Suprapubic skin (tissue), 4 donors: ENCODE data around the gene BMERB1.

Experiments used
- EP300 ChIP-seq: sonication (generic); formaldehyde crosslinking; IDR thresholded peaks from one replicate; pipeline ENCODE4 v1.6.1; 2017; ENCODE audit warnings: antibody characterized with exemption
- POLR2A ChIP-seq, 2 donors: fragments of 450-650 bp; IDR thresholded peaks; one replicate each; pipeline ENCODE4 v1.6.1; 2017; ENCODE audit warnings: antibody characterized with exemption in 2 of 2, mild to moderate bottlenecking in 2 of 2, moderate library complexity in 2 of 2
- POLR2AphosphoS5 ChIP-seq, 3 donors: sonication (generic); formaldehyde crosslinking; IDR thresholded peaks; one replicate each; pipeline ENCODE4 v1.6.1; 2017; ENCODE audit warnings: antibody characterized with exemption in 3 of 3
- TF ChIP-seq, protein P1 (sequence below), 2 donors: fragments of 200-600 bp in 1 of 2; fragments of 450-650 bp in 1 of 2; sonication (generic) in 1 of 2; IDR thresholded peaks; one replicate each; pipeline ENCODE4 v1.5.1; 2016 to 2019; ENCODE audit warnings: antibody characterized with exemption in 2 of 2, mild to moderate bottlenecking in 1 of 2, moderate library complexity in 1 of 2

DNA sequence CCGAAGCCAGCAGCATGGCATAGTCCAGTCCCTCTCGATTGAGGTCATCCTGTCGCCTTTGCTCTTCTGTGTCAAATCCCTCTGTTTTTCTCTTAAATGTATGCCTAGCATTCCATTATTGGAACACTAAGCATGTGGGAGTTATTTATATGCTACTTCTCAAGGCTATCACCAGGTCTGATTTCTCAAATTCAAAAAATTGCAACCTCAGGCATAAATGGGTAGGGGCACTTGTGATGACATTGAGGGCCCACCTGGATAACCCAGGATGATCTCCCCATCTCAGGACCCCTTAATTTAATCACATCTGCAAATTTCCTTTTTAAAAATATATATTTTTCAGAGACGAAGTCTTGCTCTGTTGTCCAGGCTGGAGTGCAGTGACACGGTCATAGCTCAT, 95.7 kb downstream of the BMERB1 start:
- TF ChIP-seq, protein P1, sequence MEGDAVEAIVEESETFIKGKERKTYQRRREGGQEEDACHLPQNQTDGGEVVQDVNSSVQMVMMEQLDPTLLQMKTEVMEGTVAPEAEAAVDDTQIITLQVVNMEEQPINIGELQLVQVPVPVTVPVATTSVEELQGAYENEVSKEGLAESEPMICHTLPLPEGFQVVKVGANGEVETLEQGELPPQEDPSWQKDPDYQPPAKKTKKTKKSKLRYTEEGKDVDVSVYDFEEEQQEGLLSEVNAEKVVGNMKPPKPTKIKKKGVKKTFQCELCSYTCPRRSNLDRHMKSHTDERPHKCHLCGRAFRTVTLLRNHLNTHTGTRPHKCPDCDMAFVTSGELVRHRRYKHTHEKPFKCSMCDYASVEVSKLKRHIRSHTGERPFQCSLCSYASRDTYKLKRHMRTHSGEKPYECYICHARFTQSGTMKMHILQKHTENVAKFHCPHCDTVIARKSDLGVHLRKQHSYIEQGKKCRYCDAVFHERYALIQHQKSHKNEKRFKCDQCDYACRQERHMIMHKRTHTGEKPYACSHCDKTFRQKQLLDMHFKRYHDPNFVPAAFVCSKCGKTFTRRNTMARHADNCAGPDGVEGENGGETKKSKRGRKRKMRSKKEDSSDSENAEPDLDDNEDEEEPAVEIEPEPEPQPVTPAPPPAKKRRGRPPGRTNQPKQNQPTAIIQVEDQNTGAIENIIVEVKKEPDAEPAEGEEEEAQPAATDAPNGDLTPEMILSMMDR (IDR thresholded peaks at IDR 0.05), result no peak
- no peak for TF ChIP-seq POLR2AphosphoS5 (IDR thresholded peaks at IDR 0.05)
- no peak for TF ChIP-seq EP300
- TF ChIP-seq POLR2A (IDR thresholded peaks at IDR 0.05), result no peak
